K562 (cell line): ENCODE results near the gene URGCP. TPM values are rescaled to one million over a fixed set of nuclear protein-coding genes. Genes with fewer than 3 reads are reported as not detected.
A peak's percentile ranks its signal among the peaks of the same experiment; 100 is the strongest.

Experiments used
- ATAC-seq: fragments of 200-7000 bp; cut with Tn5 transposase; 3 replicates; pipeline ENCODE4 v1.9.1; 2020; ENCODE audit warnings: moderate library complexity
- BruUV-seq: library from RNA; stranded (reverse); fragments of 400-500 nt; replicated peaks from 2 replicates; lab custom pipeline; 2021; lab: Mats Ljungman, UMichigan
- CTCF ChIA-PET: fragments of 300-600 bp; formaldehyde crosslinking; extraction: SDS; loops from one replicate; lab custom pipeline; 2021; ENCODE audit warnings: low intra/inter-chr PET ratio; lab: Yijun Ruan, JAX
- POLR2A ChIA-PET: fragments of 300-600, 350-650 bp; sonication (Branson Sonifier 250); formaldehyde crosslinking; extraction: SDS; loops from one replicate; lab custom pipeline; 2021; ENCODE audit warnings: antibody characterized with exemption, inconsistent platforms; lab: Yijun Ruan, JAX
- DNase-seq, 4 experiments: peaks; one replicate each; pipeline versions ENCODE4 v3.0.0 to v3.0.0-alpha.2; 2011 to 2018; ENCODE audit warnings: low spot score in 3 of 4, mixed read lengths in 3 of 4; ENCODE audit errors: extremely low read depth in 1 of 4
- FAIRE-seq: peaks from 2 replicates; lab custom pipeline; 2011; peaks lifted over from hg19 to GRCh38; lab: Jason Lieb, UNC
- H2AFZ ChIP-seq: 2 replicates; pipeline ENCODE4 v1.6.0; 2011; ENCODE audit warnings: low read depth, low read length, control low read depth, inconsistent platforms
- H3K27ac ChIP-seq: fragments of 200-600 bp; 3 replicates; pipeline ENCODE4 v1.8.0; 2011; ENCODE audit warnings: low read depth, mild to moderate bottlenecking, control low read depth, inconsistent platforms, low read length, moderate library complexity, mixed read lengths; ENCODE audit errors: extremely low read depth
- H3K27me3 ChIP-seq, 2 experiments: fragments of 300-600 bp in 1 of 2; 2 replicates in 1 of 2; 3 replicates in 1 of 2; pipeline versions ENCODE4 v1.6.0 to v1.8.0; 2011; ENCODE audit warnings: inconsistent platforms in 2 of 2, low read length in 2 of 2, mild to moderate bottlenecking in 1 of 2, mixed read lengths in 1 of 2, moderate library complexity in 1 of 2; ENCODE audit not compliant: control insufficient read depth in 2 of 2, insufficient read depth in 2 of 2
- H3K36me3 ChIP-seq: fragments of 300-600 bp; 3 replicates; pipeline ENCODE4 v1.8.0; 2011; ENCODE audit warnings: mild to moderate bottlenecking, low read length, inconsistent platforms; ENCODE audit not compliant: control insufficient read depth, insufficient read depth
- H3K4me1 ChIP-seq, 2 experiments: fragments of 200-600 bp in 1 of 2; replicated peaks in 1 of 2; 2 replicates in 1 of 2; 3 replicates in 1 of 2; pipeline versions ENCODE4 v1.5.1 to v1.8.0; 2011; ENCODE audit warnings: inconsistent platforms in 2 of 2, low read length in 2 of 2, mild to moderate bottlenecking in 1 of 2, mixed read lengths in 1 of 2, moderate library complexity in 1 of 2; ENCODE audit not compliant: control insufficient read depth in 2 of 2, insufficient read depth in 2 of 2
- H3K4me2 ChIP-seq: 2 replicates; pipeline ENCODE4 v1.6.1; 2011; ENCODE audit warnings: low read length, control low read depth, inconsistent platforms, mixed read lengths; ENCODE audit not compliant: insufficient read depth
- H3K4me3 ChIP-seq: fragments of 200-600 bp; sonication (generic), shearing (Covaris generic); 2 replicates; pipeline ENCODE4 v1.5.1; 2016; ENCODE audit warnings: control low read depth, inconsistent platforms
- H3K79me2 ChIP-seq: fragments of 200-600 bp; 3 replicates; pipeline ENCODE4 v1.8.0; 2011; ENCODE audit warnings: low read length, inconsistent platforms; ENCODE audit not compliant: control insufficient read depth, insufficient read depth
- H3K9ac ChIP-seq, 2 experiments: 2 replicates each; pipeline versions ENCODE4 v1.6.0 to v1.6.1; 2011; ENCODE audit warnings: low read depth in 2 of 2, low read length in 2 of 2, control low read depth in 1 of 2, inconsistent platforms in 1 of 2, mild to moderate bottlenecking in 1 of 2, mixed read lengths in 1 of 2; ENCODE audit not compliant: insufficient read depth in 1 of 2
- H3K9me1 ChIP-seq: one replicate; pipeline ENCODE4 v1.6.0; 2011; ENCODE audit warnings: inconsistent platforms, mild to moderate bottlenecking, low read length, moderate library complexity; ENCODE audit not compliant: control insufficient read depth, insufficient read depth
- H3K9me3 ChIP-seq: replicated peaks from 2 replicates; pipeline ENCODE4 v1.5.1; 2011; ENCODE audit warnings: low read depth, low read length, inconsistent platforms; ENCODE audit not compliant: control insufficient read depth, insufficient read depth
- H4K20me1 ChIP-seq: replicated peaks from 2 replicates; pipeline ENCODE4 v1.6.1; 2011; ENCODE audit warnings: low read length, inconsistent platforms, mixed read lengths; ENCODE audit not compliant: control insufficient read depth, insufficient read depth
- C11orf30 ChIP-seq: fragments of 450-650 bp; IDR thresholded peaks from 2 replicates; pipeline ENCODE4 v1.6.1; 2016; ENCODE audit warnings: low read depth, mild to moderate bottlenecking
- FOXA1 ChIP-seq: fragments of 450-650 bp; IDR thresholded peaks from 2 replicates; pipeline ENCODE4 v1.6.1; 2016; ENCODE audit warnings: mild to moderate bottlenecking, borderline replicate concordance
- GTF2E2 ChIP-seq: fragments of 200-800 bp; sonication (Bioruptor generic); IDR thresholded peaks from 2 replicates; pipeline ENCODE4 v1.6.1; 2016; ENCODE audit warnings: missing genetic modification characterization, missing compliant biosample characterization
- HDAC3 ChIP-seq: fragments of 450-650 bp; IDR thresholded peaks from 2 replicates; pipeline ENCODE4 v1.6.1; 2018; ENCODE audit warnings: borderline replicate concordance, mild to moderate bottlenecking, moderate library complexity; ENCODE audit not compliant: partially characterized antibody
- JUNB ChIP-seq: fragments of 450-650 bp; formaldehyde crosslinking; conservative IDR thresholded peaks from 2 replicates; pipeline ENCODE4 v1.4.0; 2020; ENCODE audit warnings: mild to moderate bottlenecking
- L3MBTL2 ChIP-seq: fragments of 450-650 bp; IDR thresholded peaks from 2 replicates; pipeline ENCODE4 v1.6.1; 2016; ENCODE audit warnings: mild to moderate bottlenecking, moderate library complexity
- MEF2A ChIP-seq: IDR thresholded peaks from 2 replicates; pipeline ENCODE4 v1.6.1; 2011; ENCODE audit warnings: low read depth, mild to moderate bottlenecking, low read length, moderate library complexity; ENCODE audit not compliant: control insufficient read depth
- NBN ChIP-seq: fragments of 450-650 bp; IDR thresholded peaks from 2 replicates; pipeline ENCODE4 v1.6.1; 2016; ENCODE audit warnings: low read depth, mild to moderate bottlenecking
- NFE2L1 ChIP-seq: fragments of 450-650 bp; IDR thresholded peaks from 2 replicates; pipeline ENCODE4 v1.6.1; 2016; ENCODE audit warnings: missing genetic modification characterization, low read depth, mild to moderate bottlenecking, missing compliant biosample characterization, moderate library complexity, borderline replicate concordance
- POLR3G ChIP-seq: IDR thresholded peaks from 2 replicates; pipeline ENCODE4 v1.6.1; 2011; ENCODE audit not compliant: insufficient read length, insufficient replicate concordance; ENCODE audit errors: extremely low read depth
- SIN3B ChIP-seq: fragments of 450-650 bp; IDR thresholded peaks from 2 replicates; pipeline ENCODE4 v1.6.1; 2017; ENCODE audit warnings: low read depth, mild to moderate bottlenecking, moderate library complexity
- TAF9B ChIP-seq: fragments of 450-650 bp; IDR thresholded peaks from 2 replicates; pipeline ENCODE4 v1.6.1; 2018; ENCODE audit warnings: mild to moderate bottlenecking; ENCODE audit not compliant: partially characterized antibody
- TCF7 ChIP-seq: sonication (generic); IDR thresholded peaks from 2 replicates; pipeline ENCODE4 v1.6.1; 2016; ENCODE audit warnings: antibody characterized with exemption, borderline replicate concordance
- U2AF2 ChIP-seq: fragments of 200-400 bp; formaldehyde crosslinking; optimal IDR thresholded peaks from 2 replicates; pipeline ENCODE3; 2017; ENCODE audit warnings: low read depth, mild to moderate bottlenecking, low read length
- ZNF316 ChIP-seq: fragments of 450-650 bp; IDR thresholded peaks from 2 replicates; pipeline ENCODE4 v1.6.1; 2016
- WGBS: fragments of 100-300 bp; shearing (Covaris generic); methylation state at CpG from one replicate; pipeline ENCODE4 v1.1.6; 2016; ENCODE audit warnings: low coverage, mixed read lengths; ENCODE audit not compliant: insufficient coverage; ENCODE audit errors: missing lambda C conversion rate; 5-methylcytosine and 5-hydroxymethylcytosine counted together
- in situ Hi-C: fragments of 300-500 bp; cut with MboI; formaldehyde crosslinking; loops from 4 replicates; pipeline ENCODE4 v1.15.0; 2018; ENCODE audit warnings: inconsistent platforms, mixed read lengths
- intact Hi-C: fragments of 100-400 bp; cut with micrococcal nuclease; formaldehyde crosslinking; loops from 2 replicates; pipeline ENCODE4 v1.14.2; 2022
- polyA plus RNA-seq, 8 experiments: library from polyadenylated mRNA; depleted of rRNA in 4 of 8; stranded (reverse) in 5 of 8; unstranded in 3 of 8; fragments of >200 nt; fragmentation: Nextera tagmentation in 2 of 8; fragmentation: Illumina TruSeq in 1 of 8; extraction: Ambion mirVana in 2 of 8; extraction: Trizol in 1 of 8; gene quantifications; 2 replicates each; pipeline versions ENCODE4 v1.2.1 to v1.2.3, GENCODE V29; 2011 to 2014; ENCODE audit warnings: inconsistent platforms in 1 of 8, missing spikeins in 1 of 8
- total RNA-seq, 7 experiments: library from RNA; depleted of rRNA in 6 of 7; stranded (reverse); fragments of >200 nt in 6 of 7; fragmentation: Illumina TruSeq in 2 of 7; extraction: Trizol in 2 of 7; gene quantifications; 2 replicates each; pipeline versions ENCODE4 v1.2.1 to v1.2.3, GENCODE V29; 2011 to 2021; ENCODE audit warnings: low replicate concordance in 1 of 7

URGCP gene
- total and polyA plus RNA-seq, 9 of the 15 experiments (the other 6 are each of a cell fraction or from before 2014, with no cell fraction given) = 1.7 to 25.8 (median 12.5) TPM

- 77% methylated on average over 4 of the region's 4 CpGs for WGBS
- 0 out of 3 replicates have a peak, but pooled peaks have one; percentile 26 for ATAC-seq
- Histone ChIP-seq H3K27ac (no peak overlapping the region), H2AFZ (no peak overlapping the region), H3K79me2 (peaks cover 12% of the 10 kb centered on the region; the same call in 2 of the 3 replicates), H3K4me2 (no peak overlapping the region), H3K9ac (no peak overlapping the region), H3K4me1 (peaks cover 0 to 3% of the 10 kb centered on the region in 2 experiments; a peak in 1 of 5 replicates), H3K9me3 (no peaks in the 10 kb centered on the region), H4K20me1 (no peaks in the 10 kb centered on the region), H3K9me1 (no peaks in the 10 kb centered on the region), H3K27me3 (no peaks in the 10 kb centered on the region), H3K36me3 (peaks cover 54% of the 10 kb centered on the region), H3K4me3 (no peak overlapping the region)
- intact Hi-C loops = no loop called here
- 0 out of 2 replicates have a peak, but pooled peaks have one; percentile 12 for TF ChIP-seq MEF2A
- no peak for TF ChIP-seq NFE2L1
- POLR2A ChIA-PET = interaction anchor here (0.6 to 2.5 kb wide), 4 partner anchors 11 to 186 kb away, joined by 3 to 19 read pairs (median 4); partner anchors contain the start of gene MRPS24
- no peak for DNase-seq
- FAIRE-seq = no peak
- no TSS peak for BruUV-seq
- in situ Hi-C loops = no loop called here
- CTCF ChIA-PET = no interaction called here
These were observed 21.8 kb downstream of the URGCP start for GRCh38 chr7:43884617-43885016.

GRCh38 chr7:43884209-43884608, 22.2 kb downstream of the URGCP start:
- in situ Hi-C loops (no loop called here), intact Hi-C loops (no loop called here)
- POLR2A ChIA-PET = interaction anchor here (0.6 to 2.5 kb wide), 4 partner anchors 11 to 187 kb away, joined by 3 to 19 read pairs (median 3); no protein-coding TSS in a partner anchor
- Histone ChIP-seq H3K79me2 (peaks cover 9% of the 10 kb centered on the region; the same call in 1 of the 3 replicates), H3K9me3 (no peaks in the 10 kb centered on the region), H3K36me3 (peaks cover 58% of the 10 kb centered on the region), H3K27ac (no peak overlapping the region), H3K4me1 (peaks cover 0 to 2% of the 10 kb centered on the region in 2 experiments; a peak in 1 of 5 replicates), H3K4me2 (no peak overlapping the region), H3K9ac (no peak overlapping the region), H3K4me3 (no peak overlapping the region), H3K9me1 (no peaks in the 10 kb centered on the region), H4K20me1 (no peaks in the 10 kb centered on the region), H3K27me3 (no peaks in the 10 kb centered on the region), H2AFZ (no peak overlapping the region)
- FAIRE-seq (no peak), ATAC-seq (peak; percentile 63), DNase-seq (no peak)
- CTCF ChIA-PET = no interaction called here
- 37% methylated on average over 4 of the region's 4 CpGs for WGBS
- BruUV-seq = no TSS peak
- TF ChIP-seq TCF7 = no peak
- TF ChIP-seq U2AF2 = no peak
- no peak for TF ChIP-seq L3MBTL2
- TF ChIP-seq POLR3G = no peak
- TF ChIP-seq ZNF316 = no peak
- no peak for TF ChIP-seq JUNB (CRISPR knock-in tag)
- no peak for TF ChIP-seq NBN
- TF ChIP-seq SIN3B = no peak
- no peak for TF ChIP-seq C11orf30
- TF ChIP-seq HDAC3 = no peak
- no peak for TF ChIP-seq FOXA1
- no peak for TF ChIP-seq TAF9B
- no peak for TF ChIP-seq GTF2E2 (tag)
